ENCODE results near the gene PCNX3.
"Not testable (repeated sequence)": the region's sequence is repeated elsewhere in the genome, so short reads cannot be mapped to it uniquely, and the experiment has no call there.

Gene PCNX3

DNA sequence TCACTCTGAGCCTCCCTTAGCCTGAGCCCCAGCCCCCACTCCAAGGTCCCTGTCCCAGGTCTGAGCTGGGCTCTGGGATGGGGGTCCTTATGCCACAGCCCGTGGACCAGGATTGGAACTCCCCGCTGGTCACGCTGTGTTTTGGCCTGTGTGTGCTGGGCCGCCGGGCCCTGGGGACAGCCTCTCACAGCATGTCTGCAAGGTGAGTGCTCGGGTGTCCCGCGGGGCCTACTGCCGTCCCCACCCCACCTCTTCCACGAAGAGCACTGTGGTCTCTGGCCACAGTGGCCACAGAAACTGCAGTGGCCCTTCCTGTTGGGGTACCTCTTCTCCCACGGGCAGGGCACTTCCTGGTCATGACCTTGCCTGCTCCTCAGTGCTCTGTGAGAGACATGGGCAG lies 18.9 kb downstream of the PCNX3 start:
- Histone ChIP-seq H3K27me3 (ENCODE audit: control insufficient read depth, insufficient read depth, low read length) (no peaks in the 10 kb centered on the region), H3K4me1 (ENCODE audit: control insufficient read depth, insufficient read depth, low read length) (peaks cover 6% of the 10 kb centered on the region), H3K27ac (ENCODE audit: low read depth, low read length) (no peak overlapping the region), H3K9ac (ENCODE audit: low read length) (no peak overlapping the region), H3K4me3 (ENCODE audit: low read length) (no peak overlapping the region), H3K36me3 (ENCODE audit: control insufficient read depth, insufficient read depth, low read length) (peaks cover 39% of the 10 kb centered on the region)

DNA sequence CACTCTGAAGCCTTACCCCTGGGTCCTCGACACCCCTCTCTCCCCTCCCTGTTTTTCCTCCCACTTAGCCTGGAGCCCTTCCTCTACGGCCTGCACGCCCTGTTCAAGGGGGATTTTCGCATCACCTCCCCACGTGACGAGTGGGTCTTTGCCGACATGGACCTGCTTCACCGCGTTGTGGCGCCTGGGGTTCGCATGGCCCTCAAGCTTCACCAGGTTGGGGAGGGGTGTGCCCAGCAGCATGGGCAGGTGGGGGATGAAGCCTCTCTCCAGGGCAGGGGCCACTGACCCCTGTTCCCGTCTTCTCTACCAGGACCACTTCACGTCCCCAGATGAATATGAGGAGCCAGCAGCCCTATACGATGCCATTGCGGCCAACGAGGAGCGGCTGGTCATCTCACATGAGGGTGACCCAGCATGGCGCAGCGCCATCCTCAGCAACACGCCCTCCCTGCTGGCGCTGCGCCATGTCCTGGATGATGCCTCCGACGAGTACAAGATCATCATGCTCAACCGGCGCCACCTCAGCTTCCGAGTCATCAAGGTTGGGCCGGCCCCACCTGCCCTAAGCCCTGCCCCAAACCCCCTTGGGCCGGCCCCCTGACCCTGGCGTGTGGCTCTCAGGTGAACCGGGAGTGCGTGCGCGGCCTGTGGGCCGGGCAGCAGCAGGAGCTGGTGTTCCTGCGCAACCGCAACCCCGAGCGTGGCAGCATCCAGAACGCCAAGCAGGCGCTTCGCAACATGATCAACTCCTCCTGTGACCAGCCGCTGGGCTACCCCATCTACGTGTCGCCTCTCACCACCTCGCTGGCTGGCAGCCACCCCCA lies 19.5 kb downstream of the PCNX3 start:
- no peak overlapping the region for H3K27ac ChIP-seq (ENCODE audit: low read depth, low read length)
- no peak overlapping the region for H3K4me3 ChIP-seq (ENCODE audit: low read length)
- H3K27me3 ChIP-seq (ENCODE audit: control insufficient read depth, insufficient read depth, low read length): no peaks in the 10 kb centered on the region
- peaks cover 33% of the 10 kb centered on the region for H3K36me3 ChIP-seq (ENCODE audit: control insufficient read depth, insufficient read depth, low read length)
- no peak overlapping the region for H3K9ac ChIP-seq (ENCODE audit: low read length)
- peaks cover 9% of the 10 kb centered on the region for H3K4me1 ChIP-seq (ENCODE audit: control insufficient read depth, insufficient read depth, low read length)

DNA sequence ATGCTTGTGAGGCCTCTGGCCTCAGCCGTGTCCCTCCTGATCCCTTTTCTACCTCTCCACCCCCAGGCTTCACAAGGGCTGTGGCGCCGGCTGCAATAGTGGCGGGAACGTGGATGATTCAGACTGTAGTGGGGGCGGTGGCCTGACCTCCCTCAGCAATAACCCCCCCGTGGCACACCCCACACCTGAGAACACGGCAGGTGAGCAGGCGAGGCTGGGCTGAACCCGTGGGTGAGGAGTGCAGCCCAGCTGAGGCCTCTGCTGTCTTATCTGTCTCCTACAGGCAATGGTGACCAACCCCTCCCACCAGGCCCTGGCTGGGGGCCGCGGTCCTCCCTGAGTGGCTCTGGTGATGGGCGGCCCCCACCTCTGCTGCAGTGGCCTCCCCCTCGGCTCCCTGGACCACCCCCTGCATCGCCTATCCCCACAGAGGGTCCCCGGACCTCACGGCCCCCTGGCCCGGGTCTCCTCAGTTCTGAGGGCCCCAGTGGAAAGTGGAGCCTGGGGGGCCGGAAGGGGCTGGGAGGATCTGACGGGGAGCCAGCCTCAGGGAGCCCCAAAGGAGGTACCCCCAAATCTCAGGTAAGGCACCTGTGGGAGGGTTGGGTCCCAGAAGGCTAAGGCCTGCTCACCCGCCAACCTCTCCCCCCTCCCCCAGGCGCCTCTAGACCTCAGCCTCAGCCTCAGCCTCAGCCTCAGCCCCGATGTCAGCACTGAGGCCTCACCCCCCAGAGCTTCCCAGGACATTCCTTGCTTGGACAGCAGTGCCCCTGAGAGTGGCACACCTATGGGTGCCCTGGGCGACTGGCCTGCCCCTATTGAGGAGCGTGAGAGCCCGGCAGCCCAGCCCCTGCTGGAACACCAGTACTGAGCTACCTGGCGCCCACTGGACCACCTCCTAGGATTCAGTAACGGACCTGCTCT lies 20.8 kb downstream of the PCNX3 start:
- H3K27ac ChIP-seq (ENCODE audit: low read depth, low read length): no peak overlapping the region
- no peaks in the 10 kb centered on the region for H3K27me3 ChIP-seq (ENCODE audit: control insufficient read depth, insufficient read depth, low read length)
- peaks cover 31% of the 10 kb centered on the region for H3K36me3 ChIP-seq (ENCODE audit: control insufficient read depth, insufficient read depth, low read length)
- H3K4me3 ChIP-seq (ENCODE audit: low read length): no peak overlapping the region
- peaks cover 9% of the 10 kb centered on the region for H3K4me1 ChIP-seq (ENCODE audit: control insufficient read depth, insufficient read depth, low read length)
- no peak overlapping the region for H3K9ac ChIP-seq (ENCODE audit: low read length)

DNA sequence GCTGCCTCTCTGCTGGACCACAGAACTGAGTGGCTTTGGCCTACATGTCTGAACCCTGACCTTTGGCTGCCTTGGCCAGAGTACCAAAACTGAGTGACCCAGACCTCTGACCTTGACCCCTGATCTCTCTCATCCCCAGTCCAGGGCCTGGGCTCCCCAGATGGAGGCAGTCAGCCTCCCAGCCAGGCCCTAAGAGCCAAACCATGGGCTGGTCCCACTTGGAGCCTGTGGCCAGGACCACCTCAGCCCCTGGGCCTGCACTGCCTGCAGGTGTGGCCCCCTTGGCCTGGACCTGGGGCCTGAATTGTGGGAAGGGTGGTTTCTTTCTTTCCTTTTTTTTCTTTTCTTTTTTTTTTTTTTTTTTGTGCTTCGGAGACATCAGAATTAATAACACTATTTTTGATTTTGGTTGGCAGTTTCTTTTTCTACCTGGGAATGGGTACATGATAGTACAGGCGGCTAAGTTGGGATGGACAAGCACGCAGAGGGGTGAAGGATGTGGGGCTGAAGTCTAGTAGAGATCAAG lies 21.5 kb downstream of the PCNX3 start:
- H3K4me1 ChIP-seq (ENCODE audit: control insufficient read depth, insufficient read depth, low read length): peaks cover 9% of the 10 kb centered on the region
- H3K4me3 ChIP-seq (ENCODE audit: low read length): no peak overlapping the region
- no peaks in the 10 kb centered on the region for H3K27me3 ChIP-seq (ENCODE audit: control insufficient read depth, insufficient read depth, low read length)
- no peak overlapping the region for H3K9ac ChIP-seq (ENCODE audit: low read length)
- peak overlapping the region; percentile 47 for H3K27ac ChIP-seq (ENCODE audit: low read depth, low read length)
- H3K36me3 ChIP-seq (ENCODE audit: control insufficient read depth, insufficient read depth, low read length): peaks cover 31% of the 10 kb centered on the region

DNA sequence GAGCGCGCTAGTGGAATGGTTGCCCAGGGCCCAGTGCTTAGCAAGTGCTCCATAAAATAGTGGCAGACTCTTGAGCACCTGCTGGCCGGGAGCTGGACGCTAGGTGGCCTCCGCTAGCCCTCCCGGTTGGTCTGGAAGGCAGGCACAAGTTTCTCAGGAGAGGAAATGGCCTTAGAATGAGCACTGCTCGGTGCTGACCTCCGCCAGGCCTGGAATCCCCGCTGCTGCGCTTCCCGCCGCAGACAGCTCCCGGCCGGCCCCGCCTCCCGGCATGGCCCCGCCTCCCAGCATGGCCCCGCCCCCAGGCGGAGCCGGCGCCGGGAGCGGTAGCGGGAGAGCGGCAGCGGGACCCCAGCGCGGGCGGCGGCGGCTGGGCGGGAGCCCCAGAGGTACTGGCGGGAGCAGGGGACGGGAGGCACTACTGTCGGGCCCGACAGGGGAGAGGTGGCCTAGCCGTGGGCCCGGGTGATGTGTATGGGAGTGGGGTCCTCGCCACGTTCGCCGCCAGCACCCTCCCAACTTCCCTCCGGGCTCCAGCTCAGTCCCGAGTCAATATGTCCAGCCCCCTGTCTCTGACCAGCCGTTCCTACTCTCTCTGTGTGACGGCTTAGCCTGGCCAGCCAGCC lies 22.3 kb downstream of the PCNX3 start, which contains the start of gene SIPA1:
Gene SIPA1 (plus strand): TSS at position 308 of the 626 bp plus-strand sequence. CDS start 2,821 bp downstream, outside the sequence.
- Histone ChIP-seq H3K4me3 (ENCODE audit: low read length) (peak within 1 kb of the TSS; percentile 93), H3K27me3 (ENCODE audit: control insufficient read depth, insufficient read depth, low read length) (no peaks in the 10 kb centered on the region), H3K27ac (ENCODE audit: low read depth, low read length) (peak within 1 kb of the TSS; percentile 84), H3K4me1 (ENCODE audit: control insufficient read depth, insufficient read depth, low read length) (peaks cover 9% of the 10 kb centered on the region), H3K36me3 (ENCODE audit: control insufficient read depth, insufficient read depth, low read length) (peaks cover 31% of the 10 kb centered on the region), H3K9ac (ENCODE audit: low read length) (peak within 1 kb of the TSS; percentile 88)

DNA sequence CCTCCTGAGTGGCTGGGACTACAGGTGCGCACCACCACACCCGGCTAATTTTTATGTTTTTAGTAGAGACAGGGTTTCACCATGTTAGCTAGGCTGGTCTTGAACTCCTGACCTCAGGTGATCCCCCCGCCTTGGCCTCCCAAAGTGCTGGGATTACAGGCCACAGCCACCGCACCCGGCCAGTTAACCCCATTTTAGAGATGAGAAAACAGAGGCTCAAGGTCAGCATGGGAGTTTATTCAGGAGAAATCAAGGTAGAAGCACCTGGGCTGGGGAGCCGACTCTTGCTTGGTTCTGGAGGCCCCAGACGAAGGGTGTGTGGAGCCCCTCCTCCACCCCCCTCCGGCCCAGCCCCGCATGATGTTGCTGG lies 23.6 kb downstream of the PCNX3 start:
- peaks cover 25% of the 10 kb centered on the region for H3K36me3 ChIP-seq (ENCODE audit: control insufficient read depth, insufficient read depth, low read length)
- H3K9ac ChIP-seq (ENCODE audit: low read length); H3K27me3 ChIP-seq (ENCODE audit: control insufficient read depth, insufficient read depth, low read length); H3K4me1 ChIP-seq (ENCODE audit: control insufficient read depth, insufficient read depth, low read length): not testable (repeated sequence)
- H3K4me3 ChIP-seq (ENCODE audit: low read length): peak overlapping the region; percentile 93
- H3K27ac ChIP-seq (ENCODE audit: low read depth, low read length): peak overlapping the region; percentile 8

DNA sequence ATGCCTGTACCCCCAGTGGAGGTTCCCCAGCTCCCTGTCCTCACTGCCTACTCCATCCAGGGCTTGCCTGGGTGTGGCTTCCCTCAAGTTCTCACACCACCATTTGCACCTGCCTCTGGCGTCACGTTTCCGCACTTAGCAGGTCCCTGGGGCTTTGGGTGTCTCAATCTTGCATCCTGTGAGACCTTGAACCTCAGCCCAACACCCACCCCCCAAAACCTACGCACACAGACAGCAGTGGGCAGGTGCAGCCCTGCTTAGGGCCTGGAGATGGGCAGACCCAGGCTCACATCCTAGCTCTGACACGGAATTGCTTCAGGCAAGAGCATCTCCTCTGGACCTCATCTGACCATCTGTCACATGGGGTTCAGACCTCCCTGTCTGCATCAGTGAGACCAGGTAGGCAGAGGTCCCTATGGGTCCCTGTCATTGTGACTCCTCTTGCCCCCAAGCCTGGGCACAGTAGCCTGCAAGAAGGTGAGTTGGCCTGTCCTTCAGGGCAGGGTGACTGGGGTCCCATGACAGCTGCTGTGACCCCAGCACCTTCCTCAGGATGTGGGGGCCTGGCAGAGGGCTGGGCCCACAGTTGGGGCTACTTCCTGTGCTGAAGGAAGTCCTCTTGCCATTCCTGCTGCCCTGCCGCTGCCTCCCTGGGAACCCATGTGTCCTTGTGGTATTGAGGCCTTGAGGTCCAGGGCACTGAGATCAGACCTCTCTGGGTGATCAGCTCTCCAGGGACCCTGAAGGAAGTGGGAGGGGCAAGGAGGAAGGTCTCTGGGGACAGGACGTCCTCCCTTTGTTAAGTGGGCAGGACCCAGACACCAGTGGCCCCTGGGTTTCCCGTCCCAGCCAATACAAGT lies 24.3 kb downstream of the PCNX3 start:
- Histone ChIP-seq H3K27ac (ENCODE audit: low read depth, low read length) (peak overlapping the region; percentile 66), H3K36me3 (ENCODE audit: control insufficient read depth, insufficient read depth, low read length) (peaks cover 19% of the 10 kb centered on the region), H3K27me3 (ENCODE audit: control insufficient read depth, insufficient read depth, low read length) (no peaks in the 10 kb centered on the region), H3K4me1 (ENCODE audit: control insufficient read depth, insufficient read depth, low read length) (peaks cover 9% of the 10 kb centered on the region), H3K4me3 (ENCODE audit: low read length) (peak overlapping the region; percentile 9), H3K9ac (ENCODE audit: low read length) (no peak overlapping the region)

DNA sequence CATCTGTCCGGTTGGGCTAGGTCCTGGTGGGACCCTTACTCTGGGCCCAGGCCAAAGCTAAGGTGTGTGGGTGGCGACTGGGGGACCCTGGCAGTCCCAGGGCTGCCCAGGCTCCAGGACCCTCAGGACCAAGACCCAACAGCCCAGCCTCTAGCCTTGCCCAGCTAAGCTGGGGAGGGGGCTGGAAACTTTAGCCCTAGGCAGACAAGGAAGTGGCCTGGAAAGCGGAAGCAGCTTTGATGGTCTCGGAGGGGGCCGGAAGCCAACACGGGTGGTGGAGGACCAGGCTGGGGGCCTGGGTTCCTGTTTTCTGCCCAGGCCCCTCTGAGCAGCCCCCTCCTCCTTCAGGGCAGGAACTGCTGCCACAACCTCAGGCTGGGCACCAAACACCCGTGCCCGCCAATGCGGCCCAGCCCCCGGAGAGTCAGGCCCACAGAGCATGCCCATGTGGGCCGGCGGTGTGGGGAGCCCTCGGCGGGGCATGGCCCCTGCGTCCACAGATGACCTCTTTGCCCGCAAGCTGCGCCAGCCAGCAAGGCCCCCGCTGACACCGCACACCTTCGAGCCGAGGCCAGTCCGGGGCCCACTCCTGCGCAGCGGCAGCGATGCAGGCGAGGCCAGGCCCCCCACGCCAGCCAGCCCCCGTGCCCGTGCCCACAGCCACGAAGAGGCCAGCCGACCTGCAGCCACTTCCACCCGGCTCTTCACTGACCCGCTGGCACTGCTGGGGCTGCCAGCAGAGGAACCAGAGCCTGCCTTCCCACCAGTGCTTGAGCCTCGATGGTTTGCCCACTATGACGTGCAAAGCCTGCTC lies 25.1 kb downstream of the PCNX3 start:
- Histone ChIP-seq H3K36me3 (ENCODE audit: control insufficient read depth, insufficient read depth, low read length) (peaks cover 14% of the 10 kb centered on the region), H3K27ac (ENCODE audit: low read depth, low read length) (peak overlapping the region; percentile 66), H3K9ac (ENCODE audit: low read length) (no peak overlapping the region), H3K4me3 (ENCODE audit: low read length) (peak overlapping the region; percentile 9), H3K4me1 (ENCODE audit: control insufficient read depth, insufficient read depth, low read length) (peaks cover 9% of the 10 kb centered on the region), H3K27me3 (ENCODE audit: control insufficient read depth, insufficient read depth, low read length) (no peaks in the 10 kb centered on the region)

DNA sequence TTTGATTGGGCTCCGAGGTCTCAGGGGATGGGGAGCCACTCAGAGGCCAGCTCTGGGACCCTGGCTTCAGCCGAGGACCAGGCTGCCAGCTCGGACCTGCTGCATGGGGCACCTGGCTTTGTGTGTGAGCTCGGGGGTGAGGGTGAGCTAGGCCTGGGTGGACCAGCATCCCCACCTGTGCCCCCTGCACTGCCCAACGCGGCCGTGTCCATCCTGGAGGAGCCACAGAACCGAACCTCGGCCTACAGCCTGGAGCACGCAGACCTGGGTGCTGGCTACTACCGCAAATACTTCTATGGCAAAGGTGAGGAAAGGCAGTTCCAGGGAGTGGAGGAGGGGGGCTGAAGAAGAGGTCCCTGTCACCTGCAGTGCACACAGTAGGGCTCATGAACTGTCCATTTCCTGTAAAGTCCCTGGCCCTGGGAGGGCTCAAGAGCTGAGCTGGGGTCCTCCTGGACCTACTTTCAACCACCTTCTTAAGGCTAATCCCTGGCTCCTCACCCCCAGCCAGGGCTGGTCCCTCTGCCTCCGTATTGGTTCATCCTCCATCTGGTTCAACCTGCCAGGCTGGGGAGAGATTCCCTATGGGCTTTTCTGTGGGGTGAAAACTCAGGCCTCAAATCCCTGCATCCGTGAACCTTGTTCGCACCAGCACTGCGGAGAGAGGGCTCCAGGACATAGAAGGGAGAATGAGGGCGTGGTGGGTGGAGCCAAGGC lies 25.9 kb downstream of the PCNX3 start:
- H3K27ac ChIP-seq (ENCODE audit: low read depth, low read length): no peak overlapping the region
- no peaks in the 10 kb centered on the region for H3K27me3 ChIP-seq (ENCODE audit: control insufficient read depth, insufficient read depth, low read length)
- H3K4me3 ChIP-seq (ENCODE audit: low read length): peak overlapping the region; percentile 9
- H3K4me1 ChIP-seq (ENCODE audit: control insufficient read depth, insufficient read depth, low read length): peaks cover 9% of the 10 kb centered on the region
- peaks cover 13% of the 10 kb centered on the region for H3K36me3 ChIP-seq (ENCODE audit: control insufficient read depth, insufficient read depth, low read length)
- H3K9ac ChIP-seq (ENCODE audit: low read length): no peak overlapping the region

DNA sequence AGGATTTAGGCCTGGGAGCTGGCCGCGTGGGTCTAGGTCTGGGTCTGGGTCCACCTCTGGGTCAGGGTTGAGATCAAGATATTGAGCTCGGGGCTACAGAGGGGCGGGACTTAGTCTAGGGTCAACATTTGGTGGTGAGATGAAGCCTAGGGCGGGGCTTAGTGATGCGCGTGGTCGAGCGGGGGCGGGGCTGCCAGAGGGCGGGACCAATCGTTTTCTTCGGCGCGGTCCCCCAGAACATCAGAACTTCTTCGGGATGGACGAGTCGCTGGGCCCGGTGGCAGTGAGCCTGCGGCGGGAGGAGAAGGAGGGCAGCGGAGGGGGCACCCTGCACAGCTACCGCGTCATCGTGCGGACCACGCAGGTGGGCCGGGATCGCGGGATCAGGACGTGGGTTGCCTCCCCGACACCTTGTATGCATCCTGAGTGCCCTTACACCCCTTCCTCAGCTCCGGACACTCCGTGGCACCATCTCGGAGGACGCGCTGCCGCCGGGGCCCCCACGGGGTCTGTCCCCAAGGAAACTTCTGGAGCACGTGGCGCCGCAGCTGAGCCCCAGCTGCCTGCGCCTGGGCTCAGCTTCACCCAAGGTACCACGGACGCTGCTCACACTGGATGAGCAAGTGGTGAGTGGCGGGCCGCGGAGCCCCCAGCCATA lies 26.6 kb downstream of the PCNX3 start:
- Histone ChIP-seq H3K27me3 (ENCODE audit: control insufficient read depth, insufficient read depth, low read length) (no peaks in the 10 kb centered on the region), H3K9ac (ENCODE audit: low read length) (no peak overlapping the region), H3K36me3 (ENCODE audit: control insufficient read depth, insufficient read depth, low read length) (peaks cover 8% of the 10 kb centered on the region), H3K27ac (ENCODE audit: low read depth, low read length) (no peak overlapping the region), H3K4me3 (ENCODE audit: low read length) (peak overlapping the region; percentile 9), H3K4me1 (ENCODE audit: control insufficient read depth, insufficient read depth, low read length) (peaks cover 9% of the 10 kb centered on the region)
